HG03025 (cell line): ENCODE data around the gene RALGPS1.

Source experiments
- ATAC-seq: cut with Tn5 transposase; IDR thresholded peaks from one replicate; pipeline ENCODE4 v1.9.1; 2021; ENCODE audit warnings: mild to moderate bottlenecking, moderate library complexity; ENCODE audit not compliant: unreplicated experiment, low FRiP score

RALGPS1 gene

DNA sequence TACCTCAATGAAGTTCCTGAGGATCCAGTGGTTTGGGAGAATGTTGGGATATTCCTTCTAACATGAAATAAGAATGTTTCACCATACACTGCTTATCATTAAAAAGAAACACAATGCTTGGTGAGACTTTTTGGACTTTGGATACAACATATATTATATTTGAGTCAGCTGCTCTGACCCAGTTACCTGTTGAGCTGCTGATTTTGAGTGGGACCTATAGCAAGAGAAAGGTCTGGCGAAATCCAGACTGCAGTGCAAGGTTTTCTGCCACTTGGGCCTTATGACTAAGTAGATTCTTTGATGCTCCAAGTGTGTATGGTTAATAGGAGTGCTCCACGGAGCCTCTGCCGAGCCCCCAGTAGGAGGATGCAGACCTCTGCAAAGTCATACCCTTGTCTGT is 10.0 kb upstream of the RALGPS1 start:
- ATAC-seq, result no peak

DNA sequence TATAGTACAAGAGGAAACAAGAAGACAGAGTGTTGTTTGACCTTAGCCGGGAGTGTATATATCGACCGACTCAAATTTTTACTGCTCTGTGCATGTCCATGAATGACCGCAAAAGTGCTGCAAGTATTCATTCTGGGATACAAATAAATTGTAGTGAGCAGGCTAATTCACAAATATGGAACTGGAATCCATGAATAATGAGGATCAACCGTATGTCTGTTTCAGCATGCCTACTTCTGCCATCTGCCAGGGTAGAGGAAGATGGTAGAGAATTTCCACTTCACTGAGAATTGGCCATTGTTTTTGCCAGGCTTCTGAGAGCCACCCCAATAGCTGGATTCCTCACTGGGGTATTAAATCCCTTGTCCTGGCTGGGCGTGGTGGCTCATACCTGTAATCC is 8.5 kb upstream of the RALGPS1 start:
- ATAC-seq, result no peak

DNA sequence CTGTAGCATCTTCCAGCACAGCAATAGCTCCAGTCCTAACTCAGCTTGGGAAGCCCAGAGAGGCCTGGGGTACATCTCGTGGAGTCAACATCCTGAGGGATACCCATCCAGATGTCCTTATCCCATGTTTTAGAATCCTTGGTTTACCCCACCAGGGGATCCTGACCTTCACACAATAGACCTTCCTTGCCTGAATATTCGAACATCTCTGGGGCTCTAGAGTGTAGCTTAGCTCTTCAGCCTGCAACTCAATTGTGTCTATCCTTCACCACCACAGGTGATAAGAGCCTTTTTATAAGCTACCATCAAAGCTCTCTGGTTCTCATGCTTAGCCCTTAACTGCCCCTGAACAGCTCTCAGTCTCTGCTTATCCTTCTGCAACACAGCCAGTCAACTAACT is 7.5 kb upstream of the RALGPS1 start:
- no peak for ATAC-seq

DNA sequence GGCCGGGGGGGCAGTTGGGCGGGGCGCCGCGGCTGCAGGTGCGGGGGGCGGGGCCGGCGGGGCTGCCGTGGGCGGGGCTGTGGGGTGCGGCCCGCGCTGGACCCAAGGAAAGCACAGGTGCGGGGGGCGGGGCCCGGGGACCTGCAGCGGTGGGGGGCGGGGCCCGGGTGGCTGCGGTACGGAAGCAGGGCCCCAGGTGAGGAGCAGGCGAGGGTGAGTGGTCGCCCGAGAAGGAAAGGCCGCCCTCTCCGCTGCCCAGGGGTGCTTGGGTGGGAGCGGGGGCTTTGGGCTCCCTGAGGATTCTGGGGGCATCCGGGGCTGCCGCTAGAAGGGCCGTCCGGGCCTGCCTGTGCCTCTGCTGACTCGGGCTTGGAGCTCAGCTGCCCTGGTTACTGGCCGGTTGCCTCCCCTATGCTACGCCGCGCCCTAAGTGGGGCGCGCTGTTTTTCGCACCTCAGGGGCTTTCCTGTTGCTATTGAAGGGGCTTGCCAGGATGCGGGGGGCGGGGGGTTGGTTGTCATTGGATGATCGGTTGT is 767 bp downstream of the RALGPS1 start:
- no peak for ATAC-seq

DNA sequence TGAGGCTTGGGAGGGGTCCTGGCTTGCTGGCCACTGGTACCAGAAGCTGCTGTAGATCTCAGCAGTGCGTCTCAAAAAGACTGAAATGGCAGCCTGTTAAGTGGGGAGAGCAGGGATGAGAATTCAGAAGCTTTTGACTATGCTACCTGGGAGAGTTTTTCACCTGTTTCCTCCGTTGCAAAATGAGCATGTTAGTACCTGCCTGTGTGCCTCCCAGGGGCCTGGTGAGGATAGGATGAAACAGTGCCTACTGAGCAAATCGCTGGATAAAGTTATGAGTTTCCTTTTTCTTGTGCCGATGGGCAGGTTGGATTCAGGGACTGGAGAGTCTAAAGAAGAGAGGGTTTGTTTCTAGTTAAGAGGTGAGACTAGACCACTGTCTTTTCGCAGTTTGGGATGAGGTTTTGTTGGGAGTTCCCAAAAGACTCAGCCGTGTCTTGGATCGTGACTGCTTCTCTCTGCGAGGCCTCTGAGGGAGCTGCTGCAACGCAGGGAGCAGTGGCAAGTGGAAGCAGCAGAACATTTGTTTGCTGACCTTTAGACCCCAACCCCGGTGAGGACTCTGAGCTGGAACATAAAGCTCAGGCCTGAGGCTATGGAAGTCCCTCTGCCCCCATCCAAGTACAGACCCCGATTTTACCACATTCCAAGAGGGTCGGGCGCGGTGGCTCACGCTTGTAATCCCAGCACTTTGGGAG is 1.4 kb downstream of the RALGPS1 start:
- ATAC-seq, result no peak

DNA sequence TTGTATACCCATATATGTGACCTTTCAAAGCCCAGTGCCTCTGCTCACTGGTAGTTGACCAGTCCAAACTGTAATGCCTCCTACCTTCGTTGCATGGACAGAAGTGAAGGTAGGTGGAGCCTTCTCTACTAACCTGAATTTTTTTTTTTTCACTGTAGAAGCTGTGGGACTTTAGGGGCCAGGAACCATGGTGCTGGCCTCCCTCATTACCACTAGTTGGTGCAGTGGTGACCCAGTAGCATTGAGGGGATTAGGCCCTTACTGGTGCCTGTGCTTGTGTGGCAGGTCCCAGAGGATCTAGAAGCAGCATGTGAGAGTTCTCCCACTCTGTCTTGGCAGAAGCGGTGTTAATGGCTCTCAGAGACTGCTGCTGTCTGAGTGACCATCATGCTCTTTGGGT is 2.3 kb downstream of the RALGPS1 start:
- ATAC-seq, result no peak

DNA sequence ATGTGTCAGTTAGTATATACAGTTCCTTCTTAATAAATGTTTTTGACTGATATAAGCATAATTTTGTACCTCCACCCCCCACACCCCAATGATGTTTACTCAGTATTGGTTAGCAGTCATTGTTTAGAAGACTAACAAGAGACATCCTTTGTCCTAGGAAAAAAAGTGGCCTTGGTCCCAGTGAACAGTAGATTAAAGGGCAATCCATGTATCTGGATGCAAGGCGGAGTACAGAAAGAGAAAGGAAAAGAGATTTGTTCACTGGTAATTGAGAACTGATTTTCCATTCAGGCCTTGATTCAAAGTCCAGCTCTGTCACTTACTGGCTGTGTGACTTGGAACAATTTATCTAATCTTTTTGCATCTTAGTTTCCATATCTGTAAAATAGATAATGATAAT is 4.6 kb downstream of the RALGPS1 start:
- ATAC-seq, result no peak

DNA sequence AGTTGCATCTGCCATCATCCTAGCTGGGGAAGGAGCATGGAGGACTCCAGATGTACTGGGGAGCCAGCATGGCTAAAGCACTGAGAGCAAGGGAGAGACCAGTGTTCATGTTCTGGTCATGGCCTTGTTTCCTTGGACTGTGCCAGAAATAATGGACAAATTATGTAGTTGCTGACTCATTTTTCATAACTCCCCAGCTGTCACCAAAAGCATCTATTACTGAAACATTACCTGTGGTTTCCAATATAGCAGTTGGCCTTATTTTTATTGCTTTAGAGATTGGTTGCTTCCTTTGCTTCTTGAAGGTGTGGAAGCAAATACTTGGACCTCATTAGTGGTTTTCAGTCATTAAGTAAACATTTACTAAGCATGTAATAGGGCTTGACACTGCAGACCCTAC is 11.3 kb downstream of the RALGPS1 start:
- ATAC-seq, result no peak

DNA sequence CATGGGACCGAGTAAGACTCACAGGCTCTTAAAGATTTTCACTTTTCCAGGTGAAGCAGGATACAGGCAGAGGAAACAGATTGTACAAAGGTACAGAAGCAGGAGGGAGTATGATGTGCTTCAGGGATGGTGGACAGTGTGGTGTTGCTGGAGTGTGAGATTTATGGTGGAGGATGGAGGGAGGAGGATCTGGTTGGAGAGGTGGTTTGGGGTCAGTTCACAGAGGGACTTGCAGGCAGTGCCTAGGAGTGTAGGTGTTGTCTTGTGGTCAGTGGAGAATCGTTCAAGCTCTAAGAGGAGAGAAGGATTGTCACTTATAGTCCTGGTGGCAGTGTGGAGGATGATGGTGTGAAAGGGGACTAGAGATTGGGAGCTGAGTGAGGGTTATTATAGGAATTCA is 11.8 kb downstream of the RALGPS1 start:
- ATAC-seq, result no peak

DNA sequence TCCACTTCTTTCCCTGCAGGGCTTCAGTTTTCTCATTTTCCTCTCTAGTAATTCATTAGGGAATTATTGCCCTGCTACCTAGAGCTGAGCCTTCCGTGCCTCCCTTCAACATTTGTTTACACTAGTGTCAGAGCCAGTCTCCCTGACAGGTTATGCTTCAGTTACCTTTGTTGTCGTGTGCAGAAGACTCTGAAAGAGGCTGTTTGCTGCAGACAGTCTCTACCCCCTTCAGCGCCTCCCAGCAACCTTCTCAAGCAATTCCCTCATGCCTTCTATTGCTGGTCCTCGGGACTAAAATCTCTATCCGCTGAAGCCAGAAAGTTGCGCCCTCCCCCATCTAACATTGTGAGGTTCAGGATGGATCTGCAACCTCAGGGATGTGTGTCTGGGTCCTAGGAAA is 12.8 kb downstream of the RALGPS1 start:
- ATAC-seq, result no peak

DNA sequence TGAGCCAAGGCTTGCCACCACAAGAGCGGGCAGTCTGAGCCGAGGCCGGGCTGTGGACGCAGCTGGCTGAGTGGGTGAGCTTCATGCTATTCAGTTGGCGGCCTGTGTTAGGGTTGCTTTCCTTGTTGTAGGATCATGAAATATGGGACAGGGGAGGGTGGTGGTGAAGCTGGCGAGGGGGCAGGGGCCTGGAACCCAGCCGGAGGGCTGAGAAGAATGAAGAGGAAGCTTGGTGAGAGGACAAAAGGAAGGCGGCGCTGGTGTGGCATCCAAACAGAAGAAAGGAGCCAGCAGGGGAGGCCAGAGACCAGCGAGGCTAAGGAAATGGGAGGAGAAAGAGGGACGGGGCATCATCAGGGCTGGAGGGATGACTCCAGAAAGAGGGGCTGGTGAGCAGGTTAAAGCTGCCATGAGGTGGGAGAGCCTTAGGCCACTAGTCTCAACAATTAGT is 18.3 kb downstream of the RALGPS1 start:
- ATAC-seq, result no peak

DNA sequence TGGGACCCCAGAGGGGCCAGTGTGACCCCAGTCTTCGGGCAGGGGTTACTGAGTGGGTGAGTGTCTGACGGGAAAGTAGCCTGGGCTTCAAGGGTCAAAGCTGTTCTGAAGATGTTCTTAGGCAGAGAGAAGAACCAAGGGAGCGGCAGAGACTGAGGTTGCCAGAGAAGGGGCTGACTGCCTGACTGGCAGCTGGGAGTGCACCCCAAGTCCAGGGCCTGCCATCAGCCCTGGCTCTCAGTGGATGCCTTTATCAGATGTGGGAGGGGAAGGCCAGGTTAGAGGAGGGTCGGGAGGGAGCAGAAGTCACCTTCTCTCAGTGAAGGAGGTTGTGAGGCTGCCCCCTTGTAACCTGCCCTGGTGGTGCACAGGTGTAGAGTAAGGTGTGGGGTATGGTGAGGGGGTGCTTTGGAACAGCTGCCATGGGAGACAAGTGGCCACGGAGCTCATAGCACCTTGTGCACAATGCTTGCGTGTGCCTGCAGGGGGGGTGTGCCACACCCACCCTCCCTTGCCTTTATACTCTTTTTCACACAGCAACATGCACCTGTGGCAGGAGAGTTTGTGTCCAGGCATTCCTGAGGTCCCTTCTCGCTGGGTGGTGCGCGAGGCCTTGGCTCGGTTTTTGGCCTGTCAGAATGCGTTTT is 18.9 kb downstream of the RALGPS1 start:
- ATAC-seq, result no peak

DNA sequence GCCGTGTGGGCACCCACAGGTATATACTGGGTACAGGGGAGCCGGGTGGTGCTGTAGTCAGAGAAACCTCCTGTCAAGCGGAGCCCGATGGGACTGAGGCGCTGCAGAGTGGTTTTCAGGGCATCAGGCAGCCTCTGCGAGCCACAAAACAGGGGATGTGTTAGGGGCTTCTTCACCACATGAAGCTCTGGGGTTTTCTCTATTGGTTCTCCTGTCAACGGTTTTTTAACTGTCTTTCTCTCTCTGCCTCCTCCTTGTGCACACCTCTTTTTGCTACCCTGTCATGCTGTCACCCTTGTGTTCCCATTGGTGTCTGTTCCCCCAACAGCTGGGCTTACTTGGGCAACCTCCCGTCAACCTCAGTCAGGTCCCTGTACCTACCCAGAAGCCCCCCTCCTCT is 19.9 kb downstream of the RALGPS1 start:
- ATAC-seq, result no peak

DNA sequence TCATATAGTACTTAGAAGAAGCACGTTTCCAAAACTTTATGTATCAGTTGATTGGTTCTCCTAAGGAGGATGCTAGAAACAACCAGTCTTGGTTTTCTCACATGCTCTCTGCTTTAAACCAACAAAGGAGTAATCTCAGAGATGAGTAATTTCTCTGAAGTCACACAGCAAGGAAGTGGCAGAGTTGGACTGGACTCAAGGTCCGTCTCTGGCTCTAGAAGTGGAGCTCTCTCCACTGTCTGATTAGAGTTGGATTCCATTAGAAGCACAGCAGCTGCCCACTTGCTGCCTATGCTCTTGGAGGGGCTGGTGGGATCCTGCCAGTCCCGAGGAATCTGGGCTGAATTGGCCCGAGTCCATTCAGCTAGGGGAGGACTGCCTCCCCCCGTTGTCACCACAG is 21.0 kb downstream of the RALGPS1 start:
- ATAC-seq, result no peak

DNA sequence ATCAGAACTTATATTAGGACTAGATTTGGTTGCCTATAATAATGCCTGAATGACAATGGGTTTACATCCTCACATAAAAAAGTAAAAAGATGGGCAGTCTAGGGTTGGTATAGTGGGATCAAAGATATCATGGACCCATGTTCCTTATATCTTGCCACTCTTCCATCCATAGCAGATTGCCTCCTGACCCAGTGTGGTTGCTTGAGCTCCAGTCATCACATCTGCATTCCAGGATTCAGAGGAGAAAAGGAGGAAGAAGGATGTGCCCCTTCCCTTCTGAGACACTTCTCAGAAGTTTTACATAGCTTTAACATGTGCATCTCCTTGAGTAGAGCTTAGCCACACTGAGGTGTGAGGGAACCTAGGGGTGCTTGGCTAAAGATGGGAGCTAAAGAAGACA is 22.9 kb downstream of the RALGPS1 start:
- ATAC-seq, result no peak

DNA sequence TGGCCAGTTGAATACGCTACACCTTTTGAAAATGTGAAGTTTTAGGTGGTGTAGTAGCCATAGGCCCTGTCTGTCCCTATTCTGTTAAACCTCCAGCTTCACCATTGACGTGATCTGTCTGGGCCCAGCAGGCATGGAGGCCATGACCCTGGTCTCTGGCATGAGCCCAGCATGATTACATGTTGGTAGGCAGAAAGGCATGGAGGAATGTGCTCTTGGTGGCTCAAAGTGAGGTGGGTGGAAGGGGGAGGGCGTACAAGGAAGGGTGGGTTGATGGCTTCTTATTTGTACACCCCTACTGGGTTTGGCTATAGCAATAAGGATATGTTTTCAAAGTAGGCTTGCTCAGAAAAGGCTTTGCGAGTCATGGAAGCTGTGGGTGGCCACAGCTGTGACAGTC is 23.7 kb downstream of the RALGPS1 start:
- ATAC-seq, result no peak

DNA sequence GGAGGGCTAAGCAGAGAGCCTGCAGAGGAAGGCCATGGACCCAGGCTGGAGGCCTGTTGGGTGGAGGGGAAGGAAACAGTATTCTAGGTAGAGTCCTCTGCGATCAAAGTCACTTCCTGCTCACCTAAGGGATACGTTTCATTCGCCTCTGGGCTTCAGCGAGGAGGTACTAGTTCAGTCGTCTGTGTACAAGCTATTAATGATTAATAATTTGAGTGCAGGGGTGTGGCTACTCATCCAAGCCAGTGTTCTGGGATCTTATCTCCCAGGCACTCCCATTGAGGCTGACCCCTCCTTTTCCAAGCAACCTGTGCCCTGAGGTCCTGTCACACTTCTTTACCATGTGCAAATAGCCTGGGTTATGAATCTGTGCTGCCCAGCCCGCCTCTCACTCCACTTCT is 25.2 kb downstream of the RALGPS1 start:
- ATAC-seq, result no peak

DNA sequence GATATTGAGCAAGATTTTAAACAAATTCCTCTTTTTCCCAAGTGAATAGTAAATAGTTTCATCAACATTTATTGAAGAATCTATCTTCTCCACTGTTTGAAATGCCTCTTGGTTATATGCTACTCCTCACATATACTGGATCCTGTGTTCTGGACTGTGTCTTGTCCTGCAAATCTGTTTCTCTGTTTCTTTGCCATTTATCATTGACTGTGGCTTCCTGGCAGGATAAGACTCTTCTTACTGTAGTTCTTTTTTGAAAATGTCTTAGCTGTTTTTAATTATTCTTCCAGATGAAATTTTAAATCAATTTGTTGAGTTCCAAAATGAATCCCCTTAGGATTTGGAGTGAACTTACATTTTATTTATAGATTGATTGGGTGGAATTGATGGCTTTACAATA is 27.8 kb downstream of the RALGPS1 start:
- ATAC-seq, result no peak

DNA sequence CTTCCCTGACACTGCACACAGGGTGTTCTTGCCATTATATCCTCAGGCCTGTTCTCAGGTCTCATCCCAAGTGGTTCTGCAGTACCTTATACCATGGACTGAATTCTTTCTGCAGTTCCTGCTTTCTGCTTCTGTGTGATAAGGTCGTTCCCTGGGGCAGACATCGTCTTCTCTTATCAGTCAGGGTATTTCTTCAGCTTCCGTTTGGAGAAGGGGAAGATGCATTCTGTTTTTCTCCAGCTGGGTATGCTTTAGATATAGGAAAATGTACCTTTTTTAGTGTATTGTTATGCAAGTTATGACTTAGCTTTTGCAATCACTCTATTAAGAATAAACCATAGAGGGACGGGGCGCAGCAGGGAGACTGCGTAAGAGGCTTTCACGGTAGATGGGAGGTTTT is 31.1 kb downstream of the RALGPS1 start:
- ATAC-seq, result no peak

DNA sequence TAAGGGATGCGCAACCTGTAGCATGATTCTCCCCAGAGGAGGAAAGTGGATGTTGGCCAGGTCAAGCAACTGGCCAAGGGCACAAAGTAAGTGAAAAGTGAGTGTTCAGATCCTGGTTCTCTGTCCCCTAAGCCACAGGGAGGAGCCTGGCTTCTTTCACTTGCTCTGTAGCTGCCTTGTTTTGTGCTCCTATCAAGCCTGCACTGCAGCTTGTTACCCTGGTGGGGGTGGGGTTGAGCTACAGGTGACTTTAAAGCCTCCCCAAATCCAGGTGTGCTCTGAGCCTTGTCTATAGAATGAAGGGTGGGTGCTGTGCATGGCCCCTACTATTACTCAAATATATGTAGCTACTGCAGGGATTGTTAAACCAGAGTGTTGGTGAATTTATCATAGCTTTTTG is 32.9 kb downstream of the RALGPS1 start:
- ATAC-seq, result no peak

DNA sequence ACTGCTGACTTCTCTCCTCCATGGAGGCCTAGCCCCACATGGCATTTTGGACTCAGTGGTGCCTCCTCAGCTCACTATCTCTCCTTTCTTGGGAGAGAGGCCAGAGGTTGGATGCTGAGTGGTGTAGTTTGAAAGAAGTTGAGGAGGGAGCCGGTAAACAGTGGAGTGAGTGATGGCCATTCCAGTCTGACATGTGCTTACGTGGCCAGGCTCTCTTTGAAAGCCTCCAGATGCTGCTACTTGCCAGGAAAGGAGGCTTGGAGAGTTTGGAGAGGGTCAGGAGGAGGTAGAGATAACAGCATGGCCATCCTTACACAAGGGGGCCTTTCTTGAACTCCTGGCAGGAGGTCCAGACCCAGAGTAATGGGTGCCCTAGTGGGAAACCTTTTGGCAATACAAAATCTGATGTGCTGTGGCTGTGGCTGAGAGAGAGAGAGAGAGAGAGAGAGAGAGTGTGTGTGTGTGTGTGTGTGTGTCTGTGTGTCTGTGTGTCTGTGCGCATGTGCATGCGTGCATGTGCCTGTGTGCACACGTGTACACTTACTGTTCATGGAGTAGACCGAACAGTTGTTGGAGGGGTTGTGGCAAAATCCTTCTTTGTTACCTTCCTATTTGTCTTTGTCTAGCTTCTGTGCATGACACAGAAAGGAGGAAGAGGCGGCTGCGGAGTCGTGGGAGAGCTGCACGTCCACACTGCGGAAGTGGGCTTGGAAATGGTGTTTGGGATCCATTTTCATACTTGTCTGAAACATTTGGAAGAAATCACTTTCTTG is 37.8 kb downstream of the RALGPS1 start:
- no peak for ATAC-seq
